Fibroblast of skin of scalp (primary cell): ENCODE results near the gene MSANTD1.

ENCODE experiments used
- DNase-seq: peaks from one replicate; pipeline ENCODE4 v3.0.0-alpha.2; 2013

Gene MSANTD1

DNA sequence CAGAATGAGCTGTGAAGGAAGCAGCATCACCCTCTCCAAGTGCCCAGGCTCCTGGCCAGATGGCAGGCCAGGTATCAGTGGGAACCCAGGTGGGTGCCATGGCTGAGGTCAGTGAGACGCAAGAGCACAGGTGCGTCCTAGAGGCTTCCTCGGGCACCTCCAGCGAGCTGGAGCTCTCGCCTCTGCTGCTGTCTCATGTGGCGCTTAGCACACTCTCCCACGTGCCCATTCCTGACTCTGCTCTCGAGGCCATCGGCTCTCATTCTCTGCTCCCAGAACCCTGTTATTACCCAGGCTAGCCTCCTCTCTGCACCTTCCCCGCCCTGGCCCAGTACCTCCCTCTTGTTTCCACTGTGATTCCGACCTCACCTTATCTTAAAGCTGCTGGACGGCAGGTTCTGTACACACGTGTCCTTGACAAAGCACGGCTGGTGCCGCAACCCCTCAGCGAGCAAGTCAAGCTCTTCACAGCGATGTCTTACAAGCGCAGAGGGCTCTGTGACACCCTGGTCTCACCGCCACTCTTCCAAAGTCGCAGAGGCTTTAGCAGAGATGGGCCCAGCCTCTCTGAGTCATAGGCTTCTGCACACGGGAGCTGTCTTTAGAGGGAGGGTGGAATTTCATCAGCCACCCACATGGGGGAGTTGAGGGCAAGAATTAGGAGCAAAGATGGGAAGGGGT lies 15.4 kb upstream of the MSANTD1 start:
- peak; percentile 58 for DNase-seq

DNA sequence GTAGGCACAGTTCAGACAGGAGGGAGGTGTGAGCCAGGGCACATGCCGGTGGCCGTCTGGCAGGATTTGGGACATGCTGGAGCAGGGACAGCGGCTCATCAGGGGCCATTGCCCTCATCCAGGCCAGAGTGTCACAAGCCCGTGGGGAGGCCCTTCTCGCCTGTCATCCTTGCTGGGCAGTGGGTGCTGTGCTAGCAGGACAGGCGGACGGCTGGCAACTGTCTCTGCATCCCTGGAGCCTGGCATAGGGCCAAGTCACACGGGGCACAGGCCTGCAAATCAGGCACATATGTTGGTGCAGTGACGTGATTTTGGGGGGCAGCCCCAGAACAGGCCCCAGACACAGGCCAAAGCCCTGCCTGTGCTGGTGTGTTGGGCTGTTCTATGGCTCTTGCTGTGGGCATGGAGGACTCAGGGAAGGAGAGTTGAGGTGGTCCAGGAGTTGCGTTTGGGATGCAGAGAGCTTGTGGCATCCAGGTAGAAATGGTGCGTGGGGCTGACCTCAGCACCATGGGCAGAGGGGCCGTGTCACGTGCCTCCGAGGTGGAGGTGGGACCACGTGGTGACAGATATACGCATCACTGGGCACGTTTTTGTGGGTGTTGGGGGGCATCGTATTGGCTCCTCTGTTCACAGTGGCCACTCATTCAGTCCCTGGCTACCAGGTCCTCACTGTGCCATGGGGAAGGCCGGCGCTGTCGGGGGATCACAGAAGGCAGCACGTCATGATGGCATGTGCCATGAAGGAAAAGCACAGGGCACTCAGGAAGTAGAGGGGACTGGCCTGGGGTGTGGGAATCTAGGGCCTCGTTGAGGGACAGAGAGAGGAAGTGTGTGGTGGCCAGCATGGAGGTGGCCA lies 14.6 kb upstream of the MSANTD1 start:
- peak; percentile 23 for DNase-seq

DNA sequence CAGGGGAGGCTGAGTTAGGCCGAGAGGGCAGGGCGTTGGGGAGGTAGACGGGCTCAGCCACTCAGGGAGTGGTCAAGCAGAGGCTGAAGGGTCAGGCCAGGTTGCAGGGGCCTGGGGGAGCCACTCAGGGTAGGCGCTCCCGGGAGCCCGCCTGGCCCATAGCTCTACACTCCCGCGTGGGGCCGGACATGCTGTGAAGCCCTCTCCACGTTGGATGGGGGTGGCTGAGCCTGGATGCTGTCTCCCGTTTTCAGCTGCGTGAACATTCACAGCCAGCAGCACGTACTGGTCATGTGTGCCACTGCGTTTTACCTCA lies 14.0 kb upstream of the MSANTD1 start:
- DNase-seq, result no peak

DNA sequence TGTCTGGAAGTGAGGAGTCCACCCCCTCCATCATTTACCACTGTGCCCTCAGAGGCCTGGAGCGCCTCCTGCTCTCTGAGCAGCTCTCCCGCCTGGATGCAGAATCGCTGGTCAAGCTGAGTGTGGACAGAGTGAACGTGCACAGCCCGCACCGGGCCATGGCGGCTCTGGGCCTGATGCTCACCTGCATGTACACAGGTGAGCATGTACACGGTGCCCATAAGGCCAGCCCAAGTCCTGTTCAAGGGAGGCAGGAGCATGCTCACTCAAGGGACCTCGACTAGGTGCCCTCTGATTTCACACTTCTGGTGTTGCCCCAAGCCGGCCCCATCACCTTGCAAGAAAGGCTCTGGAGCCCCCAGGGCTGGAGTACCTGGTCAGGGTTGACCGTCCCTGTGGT lies 13.4 kb upstream of the MSANTD1 start:
- no peak for DNase-seq

DNA sequence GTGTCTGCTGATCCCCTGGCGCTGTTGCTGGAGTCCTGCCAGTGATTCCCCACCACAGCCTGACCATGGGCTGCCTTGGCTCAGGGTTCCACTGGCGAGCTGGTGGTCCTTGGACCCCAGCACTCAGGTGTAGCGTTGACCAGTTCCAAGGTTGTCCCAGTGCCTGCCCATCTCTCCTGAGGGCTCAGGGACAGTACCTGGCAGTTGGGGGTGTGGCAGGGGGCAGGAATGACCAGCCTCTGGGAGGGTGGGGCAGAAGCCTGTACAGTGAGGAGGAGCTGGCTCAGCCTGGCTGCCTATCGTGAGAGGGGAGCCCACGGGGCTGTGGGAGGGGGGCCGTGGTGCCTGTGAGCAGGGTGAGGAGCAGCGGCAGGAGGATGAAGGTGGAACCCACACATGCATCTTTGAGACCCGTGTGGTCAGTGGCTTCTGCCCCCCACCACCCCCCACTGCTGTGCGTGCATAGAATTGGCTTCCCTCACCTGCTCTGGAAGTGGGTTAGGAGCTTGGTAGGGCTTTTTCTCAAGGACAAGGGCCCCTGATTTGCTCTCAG lies 12.6 kb upstream of the MSANTD1 start:
- no peak for DNase-seq

DNA sequence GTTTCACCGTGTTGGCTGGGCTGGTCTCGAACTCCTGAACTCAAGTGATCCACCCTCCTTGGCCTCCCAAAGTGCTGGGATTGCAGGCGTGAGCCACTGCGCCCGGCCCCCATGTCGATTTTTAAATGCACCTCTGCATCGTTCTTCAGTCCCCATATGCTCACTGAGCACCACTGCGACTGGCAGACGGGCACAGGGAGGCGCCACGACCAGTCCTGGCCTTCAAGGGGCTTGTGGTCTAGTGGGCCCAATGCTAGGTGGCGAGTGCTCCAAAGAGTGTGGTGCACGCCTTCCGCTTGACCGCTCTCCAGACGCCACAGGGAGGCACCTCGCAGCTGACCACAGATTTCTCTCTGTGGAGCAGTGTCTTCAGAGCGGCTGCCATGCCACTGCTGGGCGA lies 11.7 kb upstream of the MSANTD1 start:
- no peak for DNase-seq

DNA sequence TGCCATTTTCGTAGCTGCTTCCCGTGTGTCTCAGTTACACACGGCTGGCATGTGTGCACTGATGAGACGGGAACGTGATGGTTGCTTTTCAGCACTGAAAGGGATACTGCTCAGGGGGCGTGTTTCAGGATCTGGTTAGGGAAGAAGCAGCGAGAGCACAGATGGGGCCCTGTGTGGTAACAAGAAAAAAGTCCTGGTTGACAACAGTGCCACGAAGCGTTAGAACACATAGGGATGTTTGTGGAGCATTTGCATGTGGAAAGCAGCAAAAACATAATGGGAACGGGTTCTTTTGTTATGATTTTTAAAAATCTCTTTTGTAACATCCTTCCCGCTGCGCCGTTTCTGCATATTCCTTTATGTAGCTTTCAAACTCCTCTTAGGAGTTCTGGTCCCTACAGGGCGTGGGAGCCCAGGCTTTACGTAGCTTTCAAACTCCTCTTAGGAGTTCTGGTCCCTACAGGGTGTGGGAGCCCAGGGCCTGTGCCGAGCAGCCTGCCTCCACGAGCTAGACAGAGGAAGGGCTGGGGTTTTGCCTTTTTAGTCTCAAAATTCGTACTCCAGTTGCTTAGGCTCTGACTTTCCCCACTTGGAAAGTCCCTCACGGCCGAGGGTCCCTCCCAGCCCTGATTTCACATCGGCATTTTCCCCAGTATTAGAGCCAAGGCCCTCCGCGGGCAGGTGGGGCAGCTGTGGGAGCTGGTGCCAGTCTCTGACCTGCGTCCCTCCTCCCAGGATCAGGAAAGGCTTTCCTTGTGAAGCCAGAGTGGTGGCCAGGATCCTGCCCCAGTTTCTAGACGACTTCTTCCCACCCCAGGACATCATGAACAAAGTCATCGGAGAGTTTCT lies 11.0 kb upstream of the MSANTD1 start:
- DNase-seq, result no peak

DNA sequence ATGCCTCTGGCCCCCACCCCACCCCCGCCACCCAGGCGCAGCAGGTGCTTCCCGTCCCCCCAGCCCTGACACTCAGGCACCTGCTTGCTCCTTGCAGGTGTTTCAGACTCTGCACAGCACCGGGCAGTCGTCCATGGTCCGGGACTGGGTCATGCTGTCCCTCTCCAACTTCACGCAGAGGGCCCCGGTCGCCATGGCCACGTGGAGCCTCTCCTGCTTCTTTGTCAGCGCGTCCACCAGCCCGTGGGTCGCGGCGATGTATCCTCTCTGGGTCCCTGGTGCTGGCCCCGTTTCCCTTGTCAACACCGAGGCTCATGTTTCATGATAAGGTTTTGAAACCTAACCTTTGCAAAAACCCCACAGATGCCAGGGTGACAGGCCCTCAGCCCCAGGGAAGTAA lies 10.2 kb upstream of the MSANTD1 start:
- no peak for DNase-seq

DNA sequence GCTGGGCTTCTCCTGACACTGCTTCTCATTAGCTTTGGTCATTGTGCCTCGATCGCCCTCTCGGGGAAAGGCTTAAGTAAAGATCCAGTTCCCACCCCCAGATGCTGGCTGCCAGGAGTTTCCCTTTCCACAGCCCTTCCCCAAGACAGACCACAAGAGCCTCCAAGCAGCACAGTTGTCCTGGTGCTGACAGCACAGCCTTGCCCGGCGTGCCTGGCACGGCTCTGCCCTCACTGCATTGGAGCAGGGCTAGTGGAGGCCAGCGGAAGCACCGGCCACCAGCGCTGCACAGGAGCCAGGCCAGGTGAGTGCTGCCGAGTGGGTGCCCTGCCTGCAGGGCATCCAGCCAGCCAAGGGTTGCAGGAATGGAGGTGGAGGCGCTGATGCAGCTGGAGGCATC lies 9.7 kb upstream of the MSANTD1 start:
- DNase-seq, result no peak

DNA sequence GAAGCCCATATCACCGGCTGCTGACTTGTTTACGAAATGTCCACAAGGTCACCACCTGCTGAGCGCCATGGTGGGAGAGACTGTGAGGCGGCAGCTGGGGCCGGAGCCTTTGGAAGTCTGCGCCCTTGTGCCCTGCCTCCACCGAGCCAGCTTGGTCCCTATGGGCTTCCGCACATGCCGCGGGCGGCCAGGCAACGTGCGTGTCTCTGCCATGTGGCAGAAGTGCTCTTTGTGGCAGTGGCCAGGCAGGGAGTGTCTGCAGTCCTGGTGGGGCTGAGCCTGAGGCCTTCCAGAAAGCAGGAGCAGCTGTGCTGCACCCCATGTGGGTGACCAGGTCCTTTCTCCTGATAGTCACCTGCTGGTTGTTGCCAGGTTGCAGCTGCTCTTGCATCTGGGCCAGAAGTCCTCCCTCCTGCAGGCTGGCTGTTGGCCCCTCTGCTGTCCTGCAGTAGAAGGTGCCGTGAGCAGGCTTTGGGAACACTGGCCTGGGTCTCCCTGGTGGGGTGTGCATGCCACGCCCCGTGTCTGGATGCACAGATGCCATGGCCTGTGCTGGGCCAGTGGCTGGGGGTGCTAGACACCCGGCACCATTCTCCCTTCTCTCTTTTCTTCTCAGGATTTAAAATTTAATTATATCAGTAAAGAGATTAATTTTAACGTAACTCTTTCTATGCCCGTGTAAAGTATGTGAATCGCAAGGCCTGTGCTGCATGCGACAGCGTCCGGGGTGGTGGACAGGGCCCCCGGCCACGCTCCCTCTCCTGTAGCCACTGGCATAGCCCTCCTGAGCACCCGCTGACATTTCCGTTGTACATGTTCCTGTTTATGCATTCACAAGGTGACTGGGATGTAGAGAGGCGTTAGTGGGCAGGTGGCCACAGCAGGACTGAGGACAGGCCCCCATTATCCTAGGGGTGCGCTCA lies 8.7 kb upstream of the MSANTD1 start:
- DNase-seq, result no peak

DNA sequence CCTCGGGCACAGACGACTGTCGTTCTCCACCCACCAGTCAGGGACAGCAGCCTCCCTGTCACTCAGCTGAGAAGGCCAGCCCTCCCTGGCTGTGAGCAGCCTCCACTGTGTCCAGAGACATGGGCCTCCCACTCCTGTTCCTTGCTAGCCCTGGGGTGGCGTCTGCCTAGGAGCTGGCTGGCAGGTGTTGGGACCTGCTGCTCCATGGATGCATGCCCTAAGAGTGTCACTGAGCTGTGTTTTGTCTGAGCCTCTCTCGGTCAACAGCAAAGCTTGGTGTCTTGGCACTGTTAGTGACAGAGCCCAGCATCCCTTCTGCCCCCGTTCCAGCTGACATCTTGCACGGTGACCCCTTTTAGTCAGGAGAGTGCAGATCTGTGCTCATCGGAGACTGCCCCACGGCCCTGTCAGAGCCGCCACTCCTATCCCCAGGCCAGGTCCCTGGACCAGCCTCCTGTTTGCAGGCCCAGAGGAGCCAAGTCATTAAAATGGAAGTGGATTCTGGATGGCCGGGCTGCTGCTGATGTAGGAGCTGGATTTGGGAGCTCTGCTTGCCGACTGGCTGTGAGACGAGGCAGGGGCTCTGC lies 7.9 kb upstream of the MSANTD1 start:
- no peak for DNase-seq

DNA sequence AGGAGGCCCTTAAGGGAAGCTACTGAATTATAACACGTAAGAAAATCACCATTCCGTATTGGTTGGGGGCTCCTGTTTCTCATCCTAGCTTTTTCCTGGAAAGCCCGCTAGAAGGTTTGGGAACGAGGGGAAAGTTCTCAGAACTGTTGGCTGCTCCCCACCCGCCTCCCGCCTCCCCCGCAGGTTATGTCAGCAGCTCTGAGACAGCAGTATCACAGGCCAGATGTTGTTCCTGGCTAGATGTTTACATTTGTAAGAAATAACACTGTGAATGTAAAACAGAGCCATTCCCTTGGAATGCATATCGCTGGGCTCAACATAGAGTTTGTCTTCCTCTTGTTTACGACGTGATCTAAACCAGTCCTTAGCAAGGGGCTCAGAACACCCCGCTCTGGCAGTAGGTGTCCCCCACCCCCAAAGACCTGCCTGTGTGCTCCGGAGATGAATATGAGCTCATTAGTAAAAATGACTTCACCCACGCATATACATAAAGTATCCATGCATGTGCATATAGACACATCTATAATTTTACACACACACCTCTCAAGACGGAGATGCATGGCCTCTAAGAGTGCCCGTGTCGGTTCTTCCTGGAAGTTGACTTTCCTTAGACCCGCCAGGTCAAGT lies 6.9 kb upstream of the MSANTD1 start:
- DNase-seq, result peak; percentile 25

DNA sequence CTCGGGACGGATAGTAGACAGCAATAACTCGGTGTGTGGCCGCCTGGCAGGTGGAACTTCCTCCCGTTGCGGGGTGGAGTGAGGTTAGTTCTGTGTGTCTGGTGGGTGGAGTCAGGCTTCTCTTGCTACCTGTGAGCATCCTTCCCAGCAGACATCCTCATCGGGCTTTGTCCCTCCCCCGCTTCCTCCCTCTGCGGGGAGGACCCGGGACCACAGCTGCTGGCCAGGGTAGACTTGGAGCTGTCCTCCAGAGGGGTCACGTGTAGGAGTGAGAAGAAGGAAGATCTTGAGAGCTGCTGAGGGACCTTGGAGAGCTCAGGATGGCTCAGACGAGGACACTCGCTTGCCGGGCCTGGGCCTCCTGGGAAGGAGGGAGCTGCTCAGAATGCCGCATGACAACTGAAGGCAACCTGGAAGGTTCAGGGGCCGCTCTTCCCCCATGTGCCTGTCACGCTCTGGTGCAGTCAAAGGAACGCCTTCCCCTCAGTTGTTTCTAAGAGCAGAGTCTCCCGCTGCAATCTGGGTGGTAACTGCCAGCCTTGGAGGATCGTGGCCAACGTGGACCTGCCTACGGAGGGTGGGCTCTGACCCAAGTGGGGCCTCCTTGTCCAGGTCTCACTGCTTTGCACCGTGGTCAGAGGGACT lies 5.7 kb upstream of the MSANTD1 start:
- DNase-seq, result no peak

DNA sequence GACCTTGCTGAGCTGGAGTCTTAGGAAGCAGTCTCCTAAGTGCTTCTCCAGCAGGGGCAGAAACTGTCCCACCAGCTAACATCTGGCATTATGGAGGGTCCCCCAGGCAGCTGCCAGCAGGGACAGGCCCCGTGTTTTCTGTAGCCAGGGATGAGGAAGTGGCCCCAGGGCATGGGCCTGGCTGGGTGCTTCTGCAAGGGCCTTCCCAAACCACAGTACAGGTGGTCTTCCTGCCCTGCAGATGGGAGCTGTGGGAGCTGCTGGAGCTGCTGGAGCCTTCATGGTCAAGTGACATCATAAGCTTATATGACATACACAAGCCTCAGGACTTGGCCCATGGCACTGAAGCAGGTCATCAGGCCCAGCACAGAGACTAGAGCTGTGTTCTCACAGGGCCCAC lies 5.0 kb upstream of the MSANTD1 start:
- DNase-seq, result no peak

DNA sequence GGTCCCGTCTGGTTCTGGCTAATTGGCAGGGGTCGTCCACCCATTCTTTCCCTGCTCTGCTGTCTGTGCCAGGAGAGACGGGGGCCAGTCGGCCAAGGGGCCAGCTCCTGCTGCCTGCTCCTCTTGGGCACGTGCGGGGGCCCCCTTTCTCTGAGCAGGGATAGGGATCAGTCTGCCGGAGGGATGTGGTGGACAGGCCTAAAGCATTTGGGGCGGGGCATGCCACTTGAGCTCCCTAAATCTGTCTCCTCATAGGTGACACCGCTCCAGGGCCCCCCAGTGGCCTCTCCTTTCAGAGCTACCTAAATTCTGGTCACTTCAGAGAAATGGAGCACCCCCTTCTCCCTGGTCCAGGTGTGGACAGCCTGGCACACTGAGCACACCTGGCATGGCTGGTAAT lies 4.2 kb upstream of the MSANTD1 start:
- no peak for DNase-seq

DNA sequence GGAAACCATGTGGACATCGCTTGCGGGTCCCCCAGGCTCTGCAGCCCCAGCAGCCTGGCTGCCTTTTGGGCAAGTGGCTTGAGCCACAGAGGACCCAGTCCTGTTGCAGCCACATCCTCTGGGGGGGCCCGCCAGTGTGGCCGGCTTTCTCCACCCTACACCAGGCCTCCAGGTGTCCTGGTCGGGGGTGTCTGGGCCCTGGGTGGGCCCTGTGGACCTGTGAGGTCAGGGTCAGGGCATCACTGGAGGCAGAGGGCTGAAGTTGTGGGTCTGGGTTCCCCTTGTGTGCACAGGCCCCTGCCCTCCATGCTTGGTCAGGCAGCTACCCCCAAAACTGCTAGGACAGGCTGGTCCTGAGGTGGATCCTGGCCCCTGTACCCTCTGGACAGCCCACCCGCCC lies 3.3 kb upstream of the MSANTD1 start:
- no peak for DNase-seq

DNA sequence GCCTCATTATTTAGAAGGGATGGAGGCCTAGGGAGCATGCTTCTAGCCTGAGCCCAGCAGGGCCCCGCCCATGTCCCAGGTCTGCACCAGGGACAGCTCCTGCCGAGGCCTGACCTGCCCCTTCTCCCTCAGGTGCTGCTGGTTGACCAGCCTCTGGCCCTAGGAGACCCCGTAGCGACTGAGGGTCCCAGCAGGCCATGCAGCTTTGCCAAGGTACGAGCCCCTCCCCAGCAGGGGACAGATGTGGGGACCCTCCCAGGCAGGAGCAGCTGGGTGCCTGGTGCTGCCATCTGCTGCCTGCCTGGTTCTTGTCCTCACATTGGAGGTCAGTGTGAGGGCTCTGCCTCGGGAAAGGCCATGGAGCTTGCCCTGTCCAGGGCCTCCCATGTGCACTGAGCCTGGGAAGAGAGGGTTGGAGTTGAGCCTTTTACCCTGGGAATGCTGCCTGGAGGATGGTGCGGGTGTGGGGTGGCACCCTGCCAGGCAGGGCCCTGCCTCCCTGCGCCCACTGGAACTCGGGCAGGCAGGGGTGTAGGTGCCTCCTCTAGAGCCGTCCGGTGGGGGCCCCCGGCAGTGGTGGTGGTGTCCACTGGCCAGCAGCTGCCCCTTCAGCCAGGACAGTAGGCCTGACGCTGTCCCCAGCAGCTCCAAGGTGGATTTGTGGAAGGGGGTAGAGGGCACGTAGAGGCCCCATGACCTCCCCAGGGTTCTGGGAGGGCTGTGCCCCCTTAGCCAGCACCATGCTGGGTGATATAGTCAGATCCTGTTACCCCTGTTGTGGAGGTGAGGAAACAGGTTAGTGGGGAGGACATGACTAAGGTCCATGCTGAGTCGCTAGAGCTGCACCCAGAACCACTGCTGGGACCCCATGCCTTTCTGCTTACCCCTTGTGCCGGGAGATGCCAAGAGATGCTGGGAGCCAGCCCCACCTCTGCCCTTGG lies 2.2 kb upstream of the MSANTD1 start:
- DNase-seq, result no peak

DNA sequence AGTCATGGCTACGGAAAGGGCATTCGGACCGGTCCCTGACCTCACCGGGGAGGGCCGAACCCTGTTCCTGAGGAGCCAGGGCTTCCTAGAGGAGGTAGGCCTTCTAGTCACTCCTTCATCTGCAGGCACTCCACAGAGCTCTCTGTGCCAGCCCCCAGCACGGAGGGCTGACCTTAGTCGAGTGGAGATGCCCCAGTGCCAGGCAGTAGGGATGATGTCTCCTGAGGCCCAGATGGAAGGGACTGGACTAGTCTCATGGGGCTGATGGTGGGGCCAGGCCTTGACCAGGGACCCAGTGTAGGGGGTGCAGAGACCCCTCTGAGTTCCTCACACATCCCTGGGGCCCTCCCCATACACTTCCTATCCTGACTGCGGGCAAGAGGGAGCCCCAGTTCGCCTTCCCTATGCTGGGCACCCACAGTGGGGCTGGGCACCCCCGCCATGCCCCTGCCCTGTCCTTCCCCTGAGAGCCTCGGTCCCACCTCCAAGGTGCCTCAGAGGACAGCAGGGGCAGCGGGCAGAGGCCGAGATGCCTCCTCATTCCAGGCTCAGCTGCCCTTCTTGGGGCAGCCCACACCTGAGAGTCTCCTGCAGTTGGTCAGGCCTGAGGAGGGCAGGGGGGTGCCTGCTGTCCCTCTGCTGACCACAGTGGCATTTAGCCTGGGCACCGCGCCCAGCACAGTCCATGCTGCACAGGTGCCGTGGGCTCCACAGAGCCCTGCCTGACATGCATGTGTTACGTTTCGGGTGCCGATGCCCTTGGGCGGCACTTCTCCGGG lies 1.4 kb upstream of the MSANTD1 start:
- DNase-seq, result no peak

DNA sequence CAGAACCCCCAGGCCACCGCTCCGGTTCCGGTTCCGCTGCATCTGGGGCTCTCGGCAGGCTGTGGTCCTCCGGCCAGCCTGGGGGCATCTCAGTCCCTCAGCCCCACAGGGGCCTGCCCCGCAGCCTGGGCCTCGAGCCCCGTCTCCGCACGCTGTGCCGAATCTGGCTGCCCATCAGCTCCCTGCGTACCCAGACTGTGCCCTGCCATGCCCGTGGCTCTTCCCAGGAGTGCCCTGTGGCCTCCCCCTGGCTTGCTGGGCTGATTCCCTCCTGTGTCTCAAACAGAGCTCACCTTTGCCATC lies 830 bp upstream of the MSANTD1 start:
- no peak for DNase-seq
